Measurements from ENCODE around the gene SLC44A3.

- TF ChIP-seq CTCF (IDR thresholded peaks at IDR 0.05) (no peak), POLR2A (IDR thresholded peaks at IDR 0.05) (no peak)
Measured at GRCh38 chr1:94807742-94808491, 12.2 kb upstream of the SLC44A3 start.
